Measurements from ENCODE around the gene HOXA1. TPM values are rescaled to one million over a fixed set of nuclear protein-coding genes. Genes with fewer than 3 reads are reported as not detected.

Gene HOXA1
- total RNA-seq, 1 donor from 2014 or later: 9.5 TPM

DNA sequence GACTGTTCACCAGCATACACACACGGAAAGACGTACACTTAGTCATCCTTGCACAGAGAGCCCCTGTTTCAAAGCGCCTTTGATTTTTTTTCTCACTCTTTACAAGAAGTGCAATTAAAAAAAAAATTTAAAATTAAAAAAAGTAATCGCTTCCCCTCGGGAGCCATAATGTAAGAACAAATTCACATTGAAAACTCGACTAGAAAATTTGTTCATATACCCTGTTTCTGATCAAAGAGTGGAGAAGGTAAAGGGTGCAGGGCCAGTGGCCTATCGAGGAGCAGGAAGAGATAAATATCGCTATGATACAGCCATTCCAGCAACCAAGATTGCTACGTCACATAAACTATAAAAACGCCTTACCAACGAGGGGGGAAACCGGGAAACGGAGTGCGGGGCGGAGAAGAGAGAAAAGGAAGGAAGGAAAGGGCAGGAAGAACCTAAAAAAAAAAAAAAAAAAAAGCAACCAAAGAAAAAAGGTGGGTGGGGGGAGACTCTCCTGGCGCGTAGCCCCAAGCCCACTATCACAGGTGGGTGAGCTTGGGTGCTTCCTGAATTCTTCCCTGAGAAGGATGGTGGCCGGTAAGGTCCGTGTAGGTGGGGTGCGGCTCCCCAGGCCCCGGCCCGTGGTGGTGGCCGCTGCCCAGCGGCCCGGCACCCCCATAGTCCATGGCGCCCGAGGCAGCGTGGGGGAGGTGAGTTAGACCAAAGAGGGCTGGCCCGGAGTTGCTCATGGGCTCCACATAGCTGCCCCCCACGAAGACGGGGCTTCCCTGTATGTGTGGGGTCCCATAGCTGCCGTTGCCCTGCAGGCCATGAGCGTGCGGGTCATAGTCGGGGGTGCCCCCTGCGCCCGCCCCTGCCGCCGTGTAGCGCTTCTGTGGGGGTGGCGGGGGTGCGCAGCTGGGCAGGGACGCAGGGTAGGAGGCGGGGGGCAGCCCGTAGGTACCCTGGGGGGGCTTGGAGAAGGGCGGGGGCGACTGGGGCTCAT lies 11.9 kb upstream of the HOXA1 start:
- no peak for DNase-seq (ENCODE audit: extremely low spot score, unreplicated experiment)
- peak overlapping the region; percentile 97 for H3K4me3 Mint-ChIP-seq
- TF ChIP-seq, protein P1, sequence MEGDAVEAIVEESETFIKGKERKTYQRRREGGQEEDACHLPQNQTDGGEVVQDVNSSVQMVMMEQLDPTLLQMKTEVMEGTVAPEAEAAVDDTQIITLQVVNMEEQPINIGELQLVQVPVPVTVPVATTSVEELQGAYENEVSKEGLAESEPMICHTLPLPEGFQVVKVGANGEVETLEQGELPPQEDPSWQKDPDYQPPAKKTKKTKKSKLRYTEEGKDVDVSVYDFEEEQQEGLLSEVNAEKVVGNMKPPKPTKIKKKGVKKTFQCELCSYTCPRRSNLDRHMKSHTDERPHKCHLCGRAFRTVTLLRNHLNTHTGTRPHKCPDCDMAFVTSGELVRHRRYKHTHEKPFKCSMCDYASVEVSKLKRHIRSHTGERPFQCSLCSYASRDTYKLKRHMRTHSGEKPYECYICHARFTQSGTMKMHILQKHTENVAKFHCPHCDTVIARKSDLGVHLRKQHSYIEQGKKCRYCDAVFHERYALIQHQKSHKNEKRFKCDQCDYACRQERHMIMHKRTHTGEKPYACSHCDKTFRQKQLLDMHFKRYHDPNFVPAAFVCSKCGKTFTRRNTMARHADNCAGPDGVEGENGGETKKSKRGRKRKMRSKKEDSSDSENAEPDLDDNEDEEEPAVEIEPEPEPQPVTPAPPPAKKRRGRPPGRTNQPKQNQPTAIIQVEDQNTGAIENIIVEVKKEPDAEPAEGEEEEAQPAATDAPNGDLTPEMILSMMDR (conservative IDR thresholded peaks at IDR 0.05): no peak
- H3K4me1 Mint-ChIP-seq (ENCODE audit: unreplicated experiment): peaks cover 61% of the 10 kb centered on the region
- no peaks in the 10 kb centered on the region for H3K9me3 Mint-ChIP-seq
- peaks cover 66% of the 10 kb centered on the region for H3K27me3 Mint-ChIP-seq
- peak overlapping the region; percentile 97 for H3K27ac Mint-ChIP-seq
- H3K36me3 Mint-ChIP-seq: peaks cover 32% of the 10 kb centered on the region

DNA sequence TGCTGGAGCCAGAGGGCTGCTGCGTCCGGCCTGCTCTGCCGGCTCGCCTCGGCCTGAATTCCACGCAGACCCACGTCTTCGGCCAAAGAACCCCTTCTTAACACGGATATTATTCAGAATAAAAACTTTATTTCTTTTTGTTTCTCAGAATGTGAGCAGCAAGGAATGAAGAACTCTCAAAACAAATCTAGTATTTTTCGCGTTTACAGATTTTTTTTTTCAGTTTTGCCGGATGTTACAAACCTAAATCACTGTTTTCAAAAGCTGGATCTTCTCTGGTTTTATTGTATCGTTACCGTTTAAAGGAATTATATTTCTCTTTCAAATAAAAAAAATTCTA lies 11.1 kb upstream of the HOXA1 start:
- TF ChIP-seq, protein P1 (conservative IDR thresholded peaks at IDR 0.05): no peak
- Mint-ChIP-seq H3K4me3 (peak overlapping the region; percentile 97), H3K9me3 (no peaks in the 10 kb centered on the region), H3K4me1 (ENCODE audit: unreplicated experiment) (peaks cover 66% of the 10 kb centered on the region), H3K27ac (peak overlapping the region; percentile 97), H3K36me3 (peaks cover 28% of the 10 kb centered on the region), H3K27me3 (peaks cover 67% of the 10 kb centered on the region)
- no peak for DNase-seq (ENCODE audit: extremely low spot score, unreplicated experiment)

DNA sequence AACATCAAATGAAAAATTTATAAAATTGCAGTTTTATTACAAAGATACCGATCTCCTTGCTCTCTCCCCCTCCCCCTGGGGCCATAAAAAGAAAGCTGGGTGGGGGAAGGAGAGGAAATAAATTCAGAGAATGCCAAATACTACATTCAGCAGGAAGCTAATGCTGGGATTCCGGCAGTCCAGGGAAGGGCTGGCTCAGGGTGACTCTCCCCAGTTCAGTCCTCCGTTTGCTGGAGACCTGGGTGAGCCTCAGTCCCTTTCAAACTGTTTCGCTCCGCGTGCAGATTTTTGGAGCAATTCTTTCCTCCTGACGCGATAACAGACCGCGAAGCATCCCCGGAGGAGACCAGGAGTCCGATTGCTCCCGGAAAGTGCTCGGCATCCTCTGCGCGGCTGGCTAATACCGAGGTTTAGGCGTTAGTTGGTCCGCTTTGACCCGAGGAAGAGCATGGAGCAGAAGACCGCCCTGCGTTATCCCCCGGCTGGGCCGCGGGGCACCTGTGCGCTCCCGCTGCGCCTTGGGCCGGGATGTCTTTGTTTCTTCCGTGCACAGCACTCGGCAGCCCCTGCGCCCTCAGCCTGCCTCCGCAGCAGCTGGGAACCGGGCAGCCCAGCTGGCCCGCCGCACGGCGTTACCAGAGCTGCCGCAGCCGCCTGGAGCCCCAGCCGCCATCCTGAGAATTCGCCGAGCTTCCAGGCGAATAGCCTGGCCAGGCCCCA lies 10.5 kb upstream of the HOXA1 start:
- Mint-ChIP-seq H3K4me1 (ENCODE audit: unreplicated experiment) (peaks cover 61% of the 10 kb centered on the region), H3K9me3 (no peaks in the 10 kb centered on the region), H3K27me3 (peaks cover 67% of the 10 kb centered on the region), H3K4me3 (peak overlapping the region; percentile 97), H3K36me3 (peaks cover 27% of the 10 kb centered on the region), H3K27ac (peak overlapping the region; percentile 97)
- TF ChIP-seq, protein P1 (conservative IDR thresholded peaks at IDR 0.05): no peak
- no peak for DNase-seq (ENCODE audit: extremely low spot score, unreplicated experiment)

DNA sequence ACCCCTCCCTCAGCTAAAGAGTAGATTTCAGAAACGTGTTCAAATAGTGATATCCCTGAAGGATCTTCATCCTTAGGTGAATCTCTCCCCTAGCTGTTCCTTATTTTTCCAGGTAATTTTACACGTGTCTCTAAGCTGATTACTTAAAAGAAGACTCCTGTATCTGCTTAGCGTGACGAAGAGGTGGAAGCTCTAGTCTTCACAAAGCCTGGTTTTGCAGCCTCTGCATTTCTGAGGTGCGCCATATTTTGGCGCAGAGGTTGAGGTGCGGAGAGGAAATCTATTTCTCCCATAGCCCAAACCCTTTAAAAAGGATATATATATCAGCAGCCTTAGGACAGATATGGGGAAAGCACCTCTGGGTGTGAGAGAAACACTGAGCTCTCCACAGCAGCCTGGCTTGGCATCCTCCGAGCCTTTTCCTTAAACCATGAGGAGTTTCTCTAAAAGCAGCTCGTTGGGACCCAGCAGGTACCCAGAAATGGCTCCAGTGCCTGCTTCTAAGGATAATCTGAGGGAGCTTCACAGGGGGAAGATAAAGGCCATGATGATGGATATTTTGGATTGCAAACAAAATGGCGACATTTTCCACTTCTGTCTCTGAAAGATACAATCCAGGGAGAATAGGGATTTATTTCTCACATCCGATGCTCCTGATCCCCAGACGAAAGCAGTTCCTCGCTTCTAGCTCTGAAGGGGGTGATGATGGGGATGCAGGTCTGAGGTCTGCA lies 9.7 kb upstream of the HOXA1 start:
- H3K27ac Mint-ChIP-seq: peak overlapping the region; percentile 97
- no peaks in the 10 kb centered on the region for H3K9me3 Mint-ChIP-seq
- TF ChIP-seq, protein P1 (conservative IDR thresholded peaks at IDR 0.05): no peak
- H3K27me3 Mint-ChIP-seq: peaks cover 67% of the 10 kb centered on the region
- peaks cover 59% of the 10 kb centered on the region for H3K4me1 Mint-ChIP-seq (ENCODE audit: unreplicated experiment)
- H3K36me3 Mint-ChIP-seq: peaks cover 31% of the 10 kb centered on the region
- DNase-seq (ENCODE audit: extremely low spot score, unreplicated experiment): no peak
- peak overlapping the region; percentile 97 for H3K4me3 Mint-ChIP-seq

DNA sequence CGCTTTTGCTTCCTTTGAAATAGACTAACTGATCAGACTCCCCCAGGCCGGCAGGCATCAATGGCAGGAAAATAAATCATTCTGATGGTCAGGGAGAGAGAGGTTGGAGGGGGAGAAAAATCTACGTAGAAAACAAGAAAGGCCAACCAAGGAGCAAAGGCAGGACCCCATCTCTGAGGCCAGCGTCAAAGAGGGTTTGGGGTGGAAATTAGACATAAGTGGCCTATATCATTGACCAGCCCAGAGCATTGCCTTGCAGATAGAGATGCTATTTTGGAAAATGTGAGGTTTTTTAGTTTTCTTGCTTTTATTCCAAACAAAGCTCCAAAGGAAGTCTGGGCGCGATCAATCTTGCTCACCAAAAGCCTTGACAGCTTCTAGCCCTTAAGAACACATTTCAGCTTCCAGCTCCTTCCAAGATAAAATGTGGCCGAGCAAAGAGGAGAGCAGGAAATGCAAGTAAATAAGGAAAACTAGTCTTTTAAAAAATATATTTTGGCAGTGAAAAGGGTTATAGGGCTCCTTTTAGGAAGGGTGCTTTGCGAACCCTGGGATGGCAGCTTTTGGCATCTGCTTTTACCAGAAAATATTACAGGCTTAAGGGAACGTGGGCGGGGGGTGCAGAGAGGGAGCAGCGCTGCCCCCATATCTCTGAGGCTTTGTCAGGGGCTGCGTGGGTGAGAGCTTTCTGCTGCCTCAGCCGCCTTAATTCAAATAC lies 8.7 kb upstream of the HOXA1 start:
- TF ChIP-seq, protein P1 (conservative IDR thresholded peaks at IDR 0.05): no peak
- Mint-ChIP-seq H3K4me3 (peak overlapping the region; percentile 97), H3K9me3 (no peaks in the 10 kb centered on the region), H3K4me1 (ENCODE audit: unreplicated experiment) (peaks cover 61% of the 10 kb centered on the region), H3K36me3 (peaks cover 35% of the 10 kb centered on the region), H3K27me3 (peaks cover 66% of the 10 kb centered on the region), H3K27ac (peak overlapping the region; percentile 97)
- no peak for DNase-seq (ENCODE audit: extremely low spot score, unreplicated experiment)

Measured in type B pancreatic cell (in vitro differentiated cells).